ENCODE results near the gene PPP1R3F.

- no peak for TF ChIP-seq POLR2A (IDR thresholded peaks at IDR 0.05; ENCODE audit: low read length)
- TF ChIP-seq GATA1 (IDR thresholded peaks at IDR 0.05; ENCODE audit: low read depth, low read length) = no peak
Observed at GRCh38 chrX:49312176-49312575, 42.6 kb downstream of the PPP1R3F start.

All from erythroblast (primary cell).